IMR-90 (cell line): Measurements from ENCODE around the gene FMNL1. TPM values are rescaled to one million over a fixed set of nuclear protein-coding genes. Genes with fewer than 3 reads are reported as not detected.

Experiments
- ATAC-seq: fragments of 200-7000 bp; cut with Tn5 transposase; 2 replicates; pipeline ENCODE4 v1.9.1; 2020; ENCODE audit warnings: low read depth, mild to moderate bottlenecking, moderate library complexity
- BruUV-seq: library from RNA; stranded (reverse); fragments of 400-500 nt; replicated peaks from 2 replicates; lab custom pipeline; 2021; lab: Mats Ljungman, UMichigan
- CTCF ChIA-PET: fragments of 300-600 bp; formaldehyde crosslinking; extraction: SDS; loops from one replicate; lab custom pipeline; 2021; ENCODE audit warnings: antibody characterized with exemption; lab: Yijun Ruan, JAX
- POLR2A ChIA-PET: fragments of 300-600 bp; sonication (Branson Sonifier 250); formaldehyde crosslinking; loops from one replicate; lab custom pipeline; 2022; ENCODE audit warnings: antibody characterized with exemption; ENCODE audit not compliant: unreplicated experiment; lab: Charles Lee
- DNase-seq: peaks from one replicate; pipeline ENCODE4 v3.0.0; 2013
- H2AFZ ChIP-seq: replicated peaks from 2 replicates; pipeline ENCODE3; 2013; ENCODE audit warnings: low read length, mild to moderate bottlenecking; ENCODE audit not compliant: poor library complexity
- H2AK5ac ChIP-seq: 2 replicates; pipeline ENCODE4 v1.6.1; 2013; ENCODE audit warnings: low read depth, low read length, inconsistent platforms
- H2AK9ac ChIP-seq: replicated peaks from 2 replicates; pipeline ENCODE3; 2013; ENCODE audit warnings: mild to moderate bottlenecking, low read depth, low read length, moderate library complexity; ENCODE audit not compliant: poor library complexity
- H2BK120ac ChIP-seq: 2 replicates; pipeline ENCODE4 v1.6.1; 2013; ENCODE audit warnings: low read depth, low read length, inconsistent platforms
- H2BK15ac ChIP-seq: 3 replicates; pipeline ENCODE4 v1.6.1; 2013; ENCODE audit warnings: low read depth, low read length, inconsistent platforms
- H2BK20ac ChIP-seq: 2 replicates; pipeline ENCODE4 v1.6.1; 2013; ENCODE audit warnings: low read depth, mild to moderate bottlenecking, inconsistent platforms, low read length, moderate library complexity
- H2BK5ac ChIP-seq: 2 replicates; pipeline ENCODE4 v1.6.1; 2013; ENCODE audit warnings: mild to moderate bottlenecking, low read depth, low read length, inconsistent platforms; ENCODE audit not compliant: poor library complexity, severe bottlenecking
- H3K14ac ChIP-seq: replicated peaks from 2 replicates; pipeline ENCODE4 v1.6.1; 2013; ENCODE audit warnings: low read depth, low read length, inconsistent platforms
- H3K18ac ChIP-seq: 2 replicates; pipeline ENCODE4 v1.6.1; 2013; ENCODE audit warnings: low read depth, low read length, control low read depth
- H3K23ac ChIP-seq: 2 replicates; pipeline ENCODE4 v1.6.1; 2013; ENCODE audit warnings: low read depth, low read length, inconsistent platforms
- H3K27ac ChIP-seq: 2 replicates; pipeline ENCODE4 v1.5.1; 2013; ENCODE audit warnings: mild to moderate bottlenecking, control low read depth, low read length; ENCODE audit not compliant: insufficient read depth
- H3K27me3 ChIP-seq: 2 replicates; pipeline ENCODE4 v1.6.1; 2013; ENCODE audit warnings: low read length; ENCODE audit not compliant: control insufficient read depth, insufficient read depth
- H3K36me3 ChIP-seq: 2 replicates; pipeline ENCODE4 v1.6.1; 2013; ENCODE audit warnings: low read length, mixed read lengths; ENCODE audit not compliant: control insufficient read depth, insufficient read depth
- H3K4ac ChIP-seq: 2 replicates; pipeline ENCODE4 v1.6.1; 2013; ENCODE audit warnings: low read depth, low read length, inconsistent platforms
- H3K4me1 ChIP-seq: 2 replicates; pipeline ENCODE4 v1.6.1; 2013; ENCODE audit warnings: low read length, mixed read lengths; ENCODE audit not compliant: control insufficient read depth, insufficient read depth
- H3K4me2 ChIP-seq: 2 replicates; pipeline ENCODE4 v1.6.1; 2013; ENCODE audit warnings: low read depth, mild to moderate bottlenecking, control low read depth, low read length, moderate library complexity
- H3K4me3 ChIP-seq: 2 replicates; pipeline ENCODE4 v1.5.1; 2013; ENCODE audit warnings: low read depth, mild to moderate bottlenecking, control low read depth, low read length, moderate library complexity; ENCODE audit not compliant: insufficient read depth
- H3K56ac ChIP-seq: 2 replicates; pipeline ENCODE4 v1.6.1; 2013; ENCODE audit warnings: low read length, inconsistent platforms; ENCODE audit not compliant: insufficient read depth; ENCODE audit errors: extremely low read depth
- H3K79me1 ChIP-seq, 2 experiments: 2 replicates each; pipeline ENCODE4 v1.6.1; 2013; ENCODE audit warnings: low read length in 2 of 2, inconsistent platforms in 1 of 2, low read depth in 1 of 2
- H3K9ac ChIP-seq: 2 replicates; pipeline ENCODE4 v1.6.1; 2013; ENCODE audit warnings: low read depth, low read length, control low read depth
- H3K9me1 ChIP-seq: 2 replicates; pipeline ENCODE4 v1.6.1; 2013; ENCODE audit warnings: low read length, inconsistent platforms; ENCODE audit not compliant: insufficient read depth
- H3K9me3 ChIP-seq: 2 replicates; pipeline ENCODE4 v1.6.1; 2013; ENCODE audit warnings: low read length; ENCODE audit not compliant: control insufficient read depth, insufficient read depth
- H4K20me1 ChIP-seq: 2 replicates; pipeline ENCODE4 v1.6.1; 2013; ENCODE audit warnings: low read length, inconsistent platforms; ENCODE audit not compliant: insufficient read depth
- H4K5ac ChIP-seq: 2 replicates; pipeline ENCODE4 v1.6.1; 2013; ENCODE audit warnings: mild to moderate bottlenecking, low read depth, low read length, control low read depth
- H4K8ac ChIP-seq, 2 experiments: 2 replicates each; pipeline ENCODE4 v1.6.1; 2013; ENCODE audit warnings: low read depth in 2 of 2, low read length in 2 of 2, control low read depth in 1 of 2, inconsistent platforms in 1 of 2
- H4K91ac ChIP-seq: 2 replicates; pipeline ENCODE4 v1.6.1; 2013; ENCODE audit warnings: low read depth, low read length, inconsistent platforms; ENCODE audit not compliant: insufficient read depth
- ELK1 ChIP-seq: fragments of 150-350 bp; IDR thresholded peaks from 2 replicates; pipeline ENCODE4 v1.6.1; 2016; ENCODE audit warnings: low read depth, mild to moderate bottlenecking, low read length, moderate library complexity, borderline replicate concordance
- MAZ ChIP-seq: IDR thresholded peaks from 2 replicates; pipeline ENCODE4 v1.6.1; 2012; ENCODE audit warnings: low read depth, mild to moderate bottlenecking, low read length, improper control_type of control experiment, moderate library complexity, borderline replicate concordance
- MXI1 ChIP-seq: IDR thresholded peaks from 2 replicates; pipeline ENCODE4 v1.6.1; 2012; ENCODE audit warnings: low read depth, mild to moderate bottlenecking, low read length, moderate library complexity, borderline replicate concordance
- RAD21 ChIP-seq: IDR thresholded peaks from 2 replicates; pipeline ENCODE4 v1.6.1; 2012; ENCODE audit warnings: low read length, improper control_type of control experiment
- WGBS, 2 experiments: methylation state at CpG; one replicate each; pipeline versions ENCODE4 v1.1.5 to v1.1.7; 2013; ENCODE audit warnings: missing lambda C conversion rate in 2 of 2; ENCODE audit not compliant: insufficient read length in 1 of 2; ENCODE audit errors: extremely low coverage in 2 of 2; 5-methylcytosine and 5-hydroxymethylcytosine counted together
- dilution Hi-C: fragments of 300-500 bp; cut with HindIII; formaldehyde crosslinking; loops from one replicate; pipeline ENCODE4 v1.14.3; 2018; ENCODE audit warnings: low sequenced_read_pairs; ENCODE audit not compliant: unreplicated experiment
- in situ Hi-C: fragments of 300-500 bp; cut with MboI; formaldehyde crosslinking; loops from 3 replicates; pipeline ENCODE4 v1.14.3; 2019; ENCODE audit warnings: low sequenced_read_pairs, inconsistent platforms, mixed read lengths
- intact Hi-C: fragments of 100-400 bp; cut with micrococcal nuclease; formaldehyde crosslinking; loops from 2 replicates; pipeline ENCODE4 v1.10.0; 2022
- polyA plus RNA-seq, 3 experiments: library from polyadenylated mRNA; depleted of rRNA; stranded (reverse); fragments of >200 nt; gene quantifications; 2 replicates each; pipeline ENCODE4 v1.2.3, GENCODE V29; 2012; ENCODE audit warnings: low replicate concordance in 1 of 3
- total RNA-seq: library from RNA; depleted of rRNA; stranded (reverse); fragments of >200 nt; gene quantifications from 2 replicates; pipeline ENCODE4 v1.2.3, GENCODE V29; 2012

FMNL1 gene
- total and polyA plus RNA-seq, 2 of the 4 experiments (the other 2 are of a cell fraction), result 0.36 to 2.3 TPM

GRCh38 chr17:45271603-45272002, 49.9 kb downstream of the FMNL1 start:
- H3K18ac ChIP-seq, result no peak overlapping the region
- H4K20me1 ChIP-seq, result peaks cover 5% of the 10 kb centered on the region; the same call in 1 of the 2 replicates
- no peak overlapping the region for H3K4ac ChIP-seq
- H3K9me3 ChIP-seq, result no peaks in the 10 kb centered on the region
- peaks cover 3 to 8% of the 10 kb centered on the region in 2 experiments; a peak in 1 of 4 replicates for H3K79me1 ChIP-seq
- no peak overlapping the region for H2BK15ac ChIP-seq
- ATAC-seq (no peak), DNase-seq (no peak)
- H3K14ac ChIP-seq, result no peak overlapping the region
- no peak overlapping the region for H3K9ac ChIP-seq
- TF ChIP-seq ELK1 (no peak), RAD21 (no peak), MAZ (no peak), MXI1 (no peak)
- H2AFZ ChIP-seq, result no peak overlapping the region
- H2AK9ac ChIP-seq, result no peak overlapping the region
- peaks cover 57% of the 10 kb centered on the region for H3K36me3 ChIP-seq
- H2BK20ac ChIP-seq, result no peak overlapping the region
- H4K5ac ChIP-seq, result no peak overlapping the region
- H3K56ac ChIP-seq, result no peak overlapping the region
- no peak overlapping the region for H2AK5ac ChIP-seq
- H2BK5ac ChIP-seq, result no peak overlapping the region
- no CpG with 5 or more reads among the region's 3 CpGs for WGBS, 2 experiments
- no peaks in the 10 kb centered on the region for H3K27me3 ChIP-seq
- no peak overlapping the region for H3K4me2 ChIP-seq
- no peak overlapping the region for H2BK120ac ChIP-seq
- no peak overlapping the region for H4K8ac ChIP-seq
- 0 out of 2 replicates have a peak, but pooled peaks cover 3% of the 10 kb centered on the region for H3K9me1 ChIP-seq
- CTCF ChIA-PET, result no interaction called here
- H3K27ac ChIP-seq, result no peak overlapping the region
- no peak overlapping the region for H4K91ac ChIP-seq
- intact Hi-C loops (loop anchor here (1.0 kb wide), 1 partner anchor 48 kb away; no protein-coding TSS in a partner anchor), dilution Hi-C loops (no loop called here), in situ Hi-C loops (no loop called here)
- POLR2A ChIA-PET, result no interaction called here
- BruUV-seq, result no TSS peak
- H3K4me3 ChIP-seq, result no peak overlapping the region
- H3K4me1 ChIP-seq, result peaks cover under 1% of the 10 kb centered on the region; the same call in 1 of the 2 replicates
- no peak overlapping the region for H3K23ac ChIP-seq
